ENCODE measurements around the gene SLC35A3.
"Not testable (repeated sequence)": the region's sequence is repeated elsewhere in the genome, so short reads cannot be mapped to it uniquely, and the experiment has no call there.

The SLC35A3 gene

DNA sequence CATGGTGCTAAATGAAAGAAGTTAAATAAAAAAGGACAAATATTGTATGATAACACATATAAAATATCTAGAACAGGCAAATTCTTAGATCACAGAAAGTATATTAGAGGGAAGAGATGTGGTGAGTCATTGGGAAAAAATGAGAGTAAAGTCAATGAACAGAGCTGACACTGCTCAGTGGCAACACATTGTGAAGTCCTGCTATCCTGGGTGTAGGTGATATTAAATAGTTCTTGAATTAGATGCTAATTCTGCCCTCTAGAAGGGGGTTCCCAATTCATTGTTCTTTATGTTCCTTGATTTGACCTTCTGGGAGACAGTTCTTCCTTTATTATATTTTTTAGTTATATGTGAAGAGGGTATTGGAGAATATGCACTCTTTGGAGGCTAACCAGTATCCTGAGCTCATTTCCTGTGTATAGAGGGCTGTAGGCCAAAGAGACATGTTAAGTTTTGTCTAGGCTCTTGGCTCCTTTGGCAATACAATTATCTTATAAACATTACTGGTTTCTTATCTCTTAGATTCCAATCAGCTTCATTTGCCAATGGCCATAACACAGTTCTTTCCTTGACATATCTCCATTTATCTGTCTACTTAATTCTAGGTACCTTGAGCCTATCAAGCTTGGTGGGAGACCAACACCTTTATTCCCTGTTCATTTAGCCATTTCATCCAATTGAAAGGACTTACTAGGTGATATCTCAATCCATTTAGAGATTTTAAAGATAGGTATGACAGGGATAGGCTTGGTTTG, 6.6 kb upstream of the SLC35A3 start:
- no peak for DNase-seq (ENCODE audit: low spot score)
- TF ChIP-seq, protein P1, sequence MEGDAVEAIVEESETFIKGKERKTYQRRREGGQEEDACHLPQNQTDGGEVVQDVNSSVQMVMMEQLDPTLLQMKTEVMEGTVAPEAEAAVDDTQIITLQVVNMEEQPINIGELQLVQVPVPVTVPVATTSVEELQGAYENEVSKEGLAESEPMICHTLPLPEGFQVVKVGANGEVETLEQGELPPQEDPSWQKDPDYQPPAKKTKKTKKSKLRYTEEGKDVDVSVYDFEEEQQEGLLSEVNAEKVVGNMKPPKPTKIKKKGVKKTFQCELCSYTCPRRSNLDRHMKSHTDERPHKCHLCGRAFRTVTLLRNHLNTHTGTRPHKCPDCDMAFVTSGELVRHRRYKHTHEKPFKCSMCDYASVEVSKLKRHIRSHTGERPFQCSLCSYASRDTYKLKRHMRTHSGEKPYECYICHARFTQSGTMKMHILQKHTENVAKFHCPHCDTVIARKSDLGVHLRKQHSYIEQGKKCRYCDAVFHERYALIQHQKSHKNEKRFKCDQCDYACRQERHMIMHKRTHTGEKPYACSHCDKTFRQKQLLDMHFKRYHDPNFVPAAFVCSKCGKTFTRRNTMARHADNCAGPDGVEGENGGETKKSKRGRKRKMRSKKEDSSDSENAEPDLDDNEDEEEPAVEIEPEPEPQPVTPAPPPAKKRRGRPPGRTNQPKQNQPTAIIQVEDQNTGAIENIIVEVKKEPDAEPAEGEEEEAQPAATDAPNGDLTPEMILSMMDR (IDR thresholded peaks at IDR 0.05; ENCODE audit: borderline replicate concordance, control extremely low read depth, extremely low read depth, insufficient read depth, missing control alignments) = no peak
- in situ Hi-C loops (cut with MboI; ENCODE audit: low sequenced_read_pairs, unreplicated experiment) = no loop called here

- TF ChIP-seq, protein P1 (IDR thresholded peaks at IDR 0.05; ENCODE audit: borderline replicate concordance, control extremely low read depth, extremely low read depth, insufficient read depth, missing control alignments) = no peak
- no peak for DNase-seq (ENCODE audit: low spot score)
- in situ Hi-C loops (cut with MboI; ENCODE audit: low sequenced_read_pairs, unreplicated experiment) = no loop called here
Measured at GRCh38 chr1:99964806-99965205, 5.0 kb upstream of the SLC35A3 start.

- DNase-seq (ENCODE audit: low spot score) = no peak
- in situ Hi-C loops (cut with MboI; ENCODE audit: low sequenced_read_pairs, unreplicated experiment) = no loop called here
- TF ChIP-seq, protein P1 (IDR thresholded peaks at IDR 0.05; ENCODE audit: borderline replicate concordance, control extremely low read depth, extremely low read depth, insufficient read depth, missing control alignments) = no peak
Measured at GRCh38 chr1:99965646-99966375, 4.0 kb upstream of the SLC35A3 start.

DNA sequence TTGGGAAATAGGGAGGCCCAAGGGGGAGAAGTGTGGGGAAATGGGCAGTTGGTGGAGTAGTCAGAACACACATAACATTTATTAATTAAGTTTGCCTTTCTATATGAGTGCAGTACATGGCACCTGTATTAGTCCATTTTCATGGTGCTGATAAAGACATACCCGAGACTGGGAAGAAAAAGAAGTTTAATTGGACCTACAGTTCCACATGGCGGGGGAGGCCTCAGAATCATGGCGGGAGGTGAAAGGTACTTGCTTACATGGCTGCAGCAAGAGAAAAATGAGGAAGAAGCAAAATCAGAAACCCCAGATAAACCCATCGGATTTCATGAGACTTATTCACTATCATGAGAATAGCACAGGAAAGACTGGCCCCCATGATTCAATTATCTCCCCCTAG, 1.6 kb upstream of the SLC35A3 start:
- no peak for DNase-seq (ENCODE audit: low spot score)
- in situ Hi-C loops (cut with MboI; ENCODE audit: low sequenced_read_pairs, unreplicated experiment) = no loop called here

DNA sequence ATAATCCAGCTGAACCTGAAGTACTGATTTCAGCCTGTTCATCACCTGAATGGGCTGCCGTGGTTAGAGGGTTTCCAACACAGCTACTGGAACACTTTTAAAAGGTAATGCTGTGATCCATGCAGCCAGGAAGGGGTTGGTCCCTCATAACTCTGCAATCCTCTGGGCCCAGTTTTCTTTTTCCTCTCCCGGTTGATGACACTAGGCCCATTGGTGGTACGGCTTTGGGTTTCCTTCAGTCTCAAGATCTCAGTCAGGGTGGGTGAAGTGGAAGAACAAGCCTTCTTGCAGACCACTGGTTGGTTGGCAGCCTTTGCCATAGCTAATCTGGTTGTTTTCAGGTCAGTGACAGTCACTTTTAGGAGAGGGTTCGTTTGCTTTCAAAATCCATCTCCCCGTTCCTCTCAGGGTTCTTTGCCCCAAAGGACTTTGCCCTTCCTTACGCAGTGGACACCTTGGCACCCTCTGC, 502 bp upstream of the SLC35A3 start:
- in situ Hi-C loops (cut with MboI; ENCODE audit: low sequenced_read_pairs, unreplicated experiment) = no loop called here
- no peak for DNase-seq (ENCODE audit: low spot score)
- TF ChIP-seq, protein P1 (IDR thresholded peaks at IDR 0.05; ENCODE audit: borderline replicate concordance, control extremely low read depth, extremely low read depth, insufficient read depth, missing control alignments) = no peak

More for the DNA sequence above, 1.6 kb upstream of the SLC35A3 start:
- TF ChIP-seq, protein P1 (IDR thresholded peaks at IDR 0.05; ENCODE audit: borderline replicate concordance, control extremely low read depth, extremely low read depth, insufficient read depth, missing control alignments) = no peak

GRCh38 chr1:99970713-99971255, 988 bp downstream of the SLC35A3 start:
- no peak for DNase-seq (ENCODE audit: low spot score)
- in situ Hi-C loops (cut with MboI; ENCODE audit: low sequenced_read_pairs, unreplicated experiment) = no loop called here
- TF ChIP-seq, protein P1 (IDR thresholded peaks at IDR 0.05; ENCODE audit: borderline replicate concordance, control extremely low read depth, extremely low read depth, insufficient read depth, missing control alignments) = no peak

DNA sequence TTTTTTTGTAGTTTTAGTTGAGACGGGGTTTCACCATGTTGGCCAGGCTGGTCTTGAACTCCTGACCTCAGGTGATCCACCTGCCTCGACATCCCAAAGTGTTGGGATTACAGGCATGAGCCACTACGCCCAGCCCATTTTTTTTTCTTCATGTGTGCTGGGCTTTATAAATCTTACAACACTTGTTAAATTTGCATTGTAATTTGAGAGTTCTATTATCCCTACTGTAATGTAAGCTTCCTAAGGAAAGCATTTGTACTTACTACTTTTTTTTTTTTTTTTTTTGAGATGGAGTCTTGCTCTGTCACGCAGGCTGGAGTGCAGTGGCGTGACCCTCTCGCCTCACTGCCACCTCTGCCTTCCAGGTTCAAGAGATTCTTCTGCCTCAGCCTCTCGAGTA, 2.3 kb downstream of the SLC35A3 start:
- DNase-seq (ENCODE audit: low spot score); in situ Hi-C loops (cut with MboI; ENCODE audit: low sequenced_read_pairs, unreplicated experiment): not testable (repeated sequence)
